GM12878 (cell line): Measurements from ENCODE around the gene ZNF366. TPM values are rescaled to one million over a fixed set of nuclear protein-coding genes. Genes with fewer than 3 reads are reported as not detected.

Source experiments
- ASH2L ChIP-seq: fragments of 300-600, 200-600 bp; sonication (generic); IDR thresholded peaks from 2 replicates; pipeline ENCODE4 v1.6.1; 2017; ENCODE audit warnings: low read depth, mild to moderate bottlenecking, borderline replicate concordance
- BMI1 ChIP-seq: fragments of 450-650 bp; IDR thresholded peaks from 2 replicates; pipeline ENCODE4 v1.6.1; 2016; ENCODE audit warnings: mild to moderate bottlenecking, moderate library complexity, borderline replicate concordance
- EED ChIP-seq: sonication (generic); IDR thresholded peaks from 2 replicates; pipeline ENCODE4 v1.6.1; 2016; ENCODE audit warnings: antibody characterized with exemption, low read depth
- IRF4 ChIP-seq: IDR thresholded peaks from 2 replicates; pipeline ENCODE4 v1.6.1; 2011; ENCODE audit warnings: low read depth, low read length
- MYB ChIP-seq: fragments of 150-350 bp; IDR thresholded peaks from 2 replicates; pipeline ENCODE4 v1.6.1; 2014; ENCODE audit warnings: mild to moderate bottlenecking, low read depth, low read length, borderline replicate concordance
- RAD51 ChIP-seq: fragments of 450-650 bp; IDR thresholded peaks from 2 replicates; pipeline ENCODE4 v1.6.1; 2016; ENCODE audit warnings: moderate library complexity, mild to moderate bottlenecking, inconsistent platforms
- RUNX3 ChIP-seq: IDR thresholded peaks from 2 replicates; pipeline ENCODE4 v1.6.1; 2012; ENCODE audit warnings: low read length, inconsistent platforms
- SIN3A ChIP-seq: IDR thresholded peaks from 2 replicates; pipeline ENCODE4 v1.6.1; 2012; ENCODE audit warnings: low read depth, low read length, improper control_type of control experiment
- SMAD1 ChIP-seq: fragments of 450-650 bp; IDR thresholded peaks from 2 replicates; pipeline ENCODE4 v1.6.1; 2018; ENCODE audit warnings: mild to moderate bottlenecking, low read depth; ENCODE audit not compliant: partially characterized antibody
- SMC3 ChIP-seq: IDR thresholded peaks from 2 replicates; pipeline ENCODE4 v1.6.1; 2011; ENCODE audit warnings: low read length, improper control_type of control experiment, borderline replicate concordance
- STAT1 ChIP-seq: fragments of 450-650 bp; conservative IDR thresholded peaks from 2 replicates; pipeline ENCODE4 v1.6.1; 2014; ENCODE audit warnings: antibody characterized with exemption, mild to moderate bottlenecking
- TAF1 ChIP-seq: IDR thresholded peaks from 2 replicates; pipeline ENCODE4 v1.6.1; 2011; ENCODE audit warnings: mild to moderate bottlenecking, low read depth, low read length, borderline replicate concordance
- TARDBP ChIP-seq: IDR thresholded peaks from 2 replicates; pipeline ENCODE4 v1.6.1; 2016; ENCODE audit warnings: borderline replicate concordance
- ZNF384 ChIP-seq: IDR thresholded peaks from 2 replicates; pipeline ENCODE4 v1.6.1; 2012; ENCODE audit warnings: low read depth, mild to moderate bottlenecking, low read length, improper control_type of control experiment, borderline replicate concordance
- polyA plus RNA-seq, 11 experiments: library from polyadenylated mRNA; depleted of rRNA in 4 of 11; unstranded in 6 of 11; stranded (reverse) in 5 of 11; fragments of >200 nt; fragmentation: Nextera tagmentation in 4 of 11; fragmentation: Illumina TruSeq in 1 of 11; extraction: Ambion mirVana in 4 of 11; extraction: Trizol in 1 of 11; gene quantifications; 1 replicate in 1 of 11; 2 replicates in 10 of 11; pipeline versions ENCODE4 v1.2.1 to v1.2.3, GENCODE V29; 2011 to 2016; ENCODE audit warnings: inconsistent platforms in 2 of 11, missing spikeins in 2 of 11, low read depth in 1 of 11
- total RNA-seq, 4 experiments: library from RNA; depleted of rRNA in 3 of 4; stranded (reverse); fragments of >200 nt in 3 of 4; fragmentation: Illumina TruSeq in 1 of 4; extraction: Trizol in 1 of 4; gene quantifications; 2 replicates each; pipeline versions ENCODE4 v1.2.1 to v1.2.3, GENCODE V29; 2013 to 2021
- TF ChIP-seq, protein P1 (sequence below): fragments of 150-350 bp; IDR thresholded peaks from 2 replicates; pipeline ENCODE4 v1.6.1; 2014; ENCODE audit warnings: mild to moderate bottlenecking, low read depth, low read length
- TF ChIP-seq, protein P2 (sequence below): IDR thresholded peaks from 2 replicates; pipeline ENCODE4 v1.6.1; 2011; ENCODE audit warnings: low read depth, mild to moderate bottlenecking, low read length, moderate library complexity, borderline replicate concordance; ENCODE audit errors: extremely low read depth
- TF ChIP-seq, protein P3 (sequence below): fragments of 450-650 bp; formaldehyde crosslinking; IDR thresholded peaks from 2 replicates; pipeline ENCODE4 v1.4.0; 2020; ENCODE audit warnings: mild to moderate bottlenecking, moderate library complexity
- TF ChIP-seq, protein P4 (sequence below): IDR thresholded peaks from 2 replicates; pipeline ENCODE4 v1.6.1; 2012; ENCODE audit warnings: mild to moderate bottlenecking, low read depth, low read length
- TF ChIP-seq, protein P5 (sequence below): fragments of 450-650 bp; IDR thresholded peaks from 2 replicates; pipeline ENCODE4 v1.6.1; 2017; ENCODE audit warnings: borderline replicate concordance

ZNF366 gene
- total and polyA plus RNA-seq, 10 of the 15 experiments (the other 5 are each of a cell fraction or from before 2014, with no cell fraction given), result 0.01 to 0.18 (median 0.04) TPM; not detected in 6

DNA sequence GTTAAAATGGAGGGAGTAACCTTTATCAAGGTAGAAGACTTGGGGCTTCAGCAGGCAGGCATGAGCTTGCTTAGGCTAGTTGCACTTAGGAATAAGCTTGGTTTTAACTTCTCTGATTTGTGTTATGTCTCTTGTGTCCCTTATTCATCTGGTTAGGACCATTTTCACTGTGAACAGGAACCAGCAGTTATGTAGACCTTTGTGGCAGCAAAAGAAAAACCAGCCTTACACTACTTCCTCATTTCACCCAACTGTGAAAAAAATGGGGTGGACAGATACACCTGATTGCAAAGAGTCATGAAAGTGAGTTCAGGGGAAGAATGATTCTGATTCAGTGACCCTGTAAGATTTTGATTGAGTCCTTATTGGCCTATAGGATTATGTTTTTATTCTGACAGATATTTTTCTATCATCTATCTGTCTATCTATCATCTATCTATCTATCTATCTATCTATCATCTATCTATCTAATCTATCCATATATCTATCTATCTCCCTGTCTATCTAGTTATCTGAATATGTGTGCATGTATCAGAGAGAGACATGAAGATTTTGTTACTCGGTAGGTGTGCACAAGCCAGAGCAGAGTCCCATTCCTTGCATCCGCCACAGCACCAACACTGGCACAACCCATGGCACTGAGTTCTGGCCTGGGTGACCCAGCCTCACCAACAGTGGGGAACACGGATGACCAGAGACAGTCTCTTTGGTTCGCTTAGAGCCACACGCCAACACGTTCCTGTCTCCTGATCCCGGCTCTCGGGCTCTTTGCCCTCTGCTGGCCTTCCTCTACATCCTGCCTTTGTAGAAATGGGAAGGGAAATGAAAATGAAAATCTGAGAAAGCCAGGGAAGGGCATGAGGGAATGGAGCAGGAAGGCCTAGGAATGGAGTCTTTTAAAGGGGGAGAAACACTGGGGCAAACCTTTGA lies 1.3 kb upstream of the ZNF366 start (continued):
- TF ChIP-seq, protein P1, sequence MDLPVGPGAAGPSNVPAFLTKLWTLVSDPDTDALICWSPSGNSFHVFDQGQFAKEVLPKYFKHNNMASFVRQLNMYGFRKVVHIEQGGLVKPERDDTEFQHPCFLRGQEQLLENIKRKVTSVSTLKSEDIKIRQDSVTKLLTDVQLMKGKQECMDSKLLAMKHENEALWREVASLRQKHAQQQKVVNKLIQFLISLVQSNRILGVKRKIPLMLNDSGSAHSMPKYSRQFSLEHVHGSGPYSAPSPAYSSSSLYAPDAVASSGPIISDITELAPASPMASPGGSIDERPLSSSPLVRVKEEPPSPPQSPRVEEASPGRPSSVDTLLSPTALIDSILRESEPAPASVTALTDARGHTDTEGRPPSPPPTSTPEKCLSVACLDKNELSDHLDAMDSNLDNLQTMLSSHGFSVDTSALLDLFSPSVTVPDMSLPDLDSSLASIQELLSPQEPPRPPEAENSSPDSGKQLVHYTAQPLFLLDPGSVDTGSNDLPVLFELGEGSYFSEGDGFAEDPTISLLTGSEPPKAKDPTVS, result no peak
- TF ChIP-seq EED, result 0 out of 2 replicates have a peak, but pooled peaks have one; percentile 41
- TF ChIP-seq TAF1, result no peak
- no peak for TF ChIP-seq SIN3A
- TF ChIP-seq RUNX3, result peak; percentile 75
- TF ChIP-seq, protein P2, sequence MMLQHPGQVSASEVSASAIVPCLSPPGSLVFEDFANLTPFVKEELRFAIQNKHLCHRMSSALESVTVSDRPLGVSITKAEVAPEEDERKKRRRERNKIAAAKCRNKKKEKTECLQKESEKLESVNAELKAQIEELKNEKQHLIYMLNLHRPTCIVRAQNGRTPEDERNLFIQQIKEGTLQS, result no peak
- peak; percentile 89 for TF ChIP-seq ZNF384
- TF ChIP-seq, protein P3, sequence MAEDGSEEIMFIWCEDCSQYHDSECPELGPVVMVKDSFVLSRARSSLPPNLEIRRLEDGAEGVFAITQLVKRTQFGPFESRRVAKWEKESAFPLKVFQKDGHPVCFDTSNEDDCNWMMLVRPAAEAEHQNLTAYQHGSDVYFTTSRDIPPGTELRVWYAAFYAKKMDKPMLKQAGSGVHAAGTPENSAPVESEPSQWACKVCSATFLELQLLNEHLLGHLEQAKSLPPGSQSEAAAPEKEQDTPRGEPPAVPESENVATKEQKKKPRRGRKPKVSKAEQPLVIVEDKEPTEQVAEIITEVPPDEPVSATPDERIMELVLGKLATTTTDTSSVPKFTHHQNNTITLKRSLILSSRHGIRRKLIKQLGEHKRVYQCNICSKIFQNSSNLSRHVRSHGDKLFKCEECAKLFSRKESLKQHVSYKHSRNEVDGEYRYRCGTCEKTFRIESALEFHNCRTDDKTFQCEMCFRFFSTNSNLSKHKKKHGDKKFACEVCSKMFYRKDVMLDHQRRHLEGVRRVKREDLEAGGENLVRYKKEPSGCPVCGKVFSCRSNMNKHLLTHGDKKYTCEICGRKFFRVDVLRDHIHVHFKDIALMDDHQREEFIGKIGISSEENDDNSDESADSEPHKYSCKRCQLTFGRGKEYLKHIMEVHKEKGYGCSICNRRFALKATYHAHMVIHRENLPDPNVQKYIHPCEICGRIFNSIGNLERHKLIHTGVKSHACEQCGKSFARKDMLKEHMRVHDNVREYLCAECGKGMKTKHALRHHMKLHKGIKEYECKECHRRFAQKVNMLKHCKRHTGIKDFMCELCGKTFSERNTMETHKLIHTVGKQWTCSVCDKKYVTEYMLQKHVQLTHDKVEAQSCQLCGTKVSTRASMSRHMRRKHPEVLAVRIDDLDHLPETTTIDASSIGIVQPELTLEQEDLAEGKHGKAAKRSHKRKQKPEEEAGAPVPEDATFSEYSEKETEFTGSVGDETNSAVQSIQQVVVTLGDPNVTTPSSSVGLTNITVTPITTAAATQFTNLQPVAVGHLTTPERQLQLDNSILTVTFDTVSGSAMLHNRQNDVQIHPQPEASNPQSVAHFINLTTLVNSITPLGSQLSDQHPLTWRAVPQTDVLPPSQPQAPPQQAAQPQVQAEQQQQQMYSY, result no peak
- no peak for TF ChIP-seq STAT1
- no peak for TF ChIP-seq RAD51
- TF ChIP-seq SMAD1, result no peak
- TF ChIP-seq TARDBP, result no peak
- 0 out of 2 replicates have a peak, but pooled peaks have one; percentile 26 for TF ChIP-seq IRF4
- TF ChIP-seq, protein P4, sequence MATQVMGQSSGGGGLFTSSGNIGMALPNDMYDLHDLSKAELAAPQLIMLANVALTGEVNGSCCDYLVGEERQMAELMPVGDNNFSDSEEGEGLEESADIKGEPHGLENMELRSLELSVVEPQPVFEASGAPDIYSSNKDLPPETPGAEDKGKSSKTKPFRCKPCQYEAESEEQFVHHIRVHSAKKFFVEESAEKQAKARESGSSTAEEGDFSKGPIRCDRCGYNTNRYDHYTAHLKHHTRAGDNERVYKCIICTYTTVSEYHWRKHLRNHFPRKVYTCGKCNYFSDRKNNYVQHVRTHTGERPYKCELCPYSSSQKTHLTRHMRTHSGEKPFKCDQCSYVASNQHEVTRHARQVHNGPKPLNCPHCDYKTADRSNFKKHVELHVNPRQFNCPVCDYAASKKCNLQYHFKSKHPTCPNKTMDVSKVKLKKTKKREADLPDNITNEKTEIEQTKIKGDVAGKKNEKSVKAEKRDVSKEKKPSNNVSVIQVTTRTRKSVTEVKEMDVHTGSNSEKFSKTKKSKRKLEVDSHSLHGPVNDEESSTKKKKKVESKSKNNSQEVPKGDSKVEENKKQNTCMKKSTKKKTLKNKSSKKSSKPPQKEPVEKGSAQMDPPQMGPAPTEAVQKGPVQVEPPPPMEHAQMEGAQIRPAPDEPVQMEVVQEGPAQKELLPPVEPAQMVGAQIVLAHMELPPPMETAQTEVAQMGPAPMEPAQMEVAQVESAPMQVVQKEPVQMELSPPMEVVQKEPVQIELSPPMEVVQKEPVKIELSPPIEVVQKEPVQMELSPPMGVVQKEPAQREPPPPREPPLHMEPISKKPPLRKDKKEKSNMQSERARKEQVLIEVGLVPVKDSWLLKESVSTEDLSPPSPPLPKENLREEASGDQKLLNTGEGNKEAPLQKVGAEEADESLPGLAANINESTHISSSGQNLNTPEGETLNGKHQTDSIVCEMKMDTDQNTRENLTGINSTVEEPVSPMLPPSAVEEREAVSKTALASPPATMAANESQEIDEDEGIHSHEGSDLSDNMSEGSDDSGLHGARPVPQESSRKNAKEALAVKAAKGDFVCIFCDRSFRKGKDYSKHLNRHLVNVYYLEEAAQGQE, result no peak
- no peak for TF ChIP-seq ASH2L
- TF ChIP-seq MYB, result no peak
- TF ChIP-seq SMC3, result no peak; the same call in 1 of the 2 replicates
- TF ChIP-seq BMI1, result no peak
- TF ChIP-seq, protein P5, sequence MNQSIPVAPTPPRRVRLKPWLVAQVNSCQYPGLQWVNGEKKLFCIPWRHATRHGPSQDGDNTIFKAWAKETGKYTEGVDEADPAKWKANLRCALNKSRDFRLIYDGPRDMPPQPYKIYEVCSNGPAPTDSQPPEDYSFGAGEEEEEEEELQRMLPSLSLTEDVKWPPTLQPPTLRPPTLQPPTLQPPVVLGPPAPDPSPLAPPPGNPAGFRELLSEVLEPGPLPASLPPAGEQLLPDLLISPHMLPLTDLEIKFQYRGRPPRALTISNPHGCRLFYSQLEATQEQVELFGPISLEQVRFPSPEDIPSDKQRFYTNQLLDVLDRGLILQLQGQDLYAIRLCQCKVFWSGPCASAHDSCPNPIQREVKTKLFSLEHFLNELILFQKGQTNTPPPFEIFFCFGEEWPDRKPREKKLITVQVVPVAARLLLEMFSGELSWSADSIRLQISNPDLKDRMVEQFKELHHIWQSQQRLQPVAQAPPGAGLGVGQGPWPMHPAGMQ, result no peak
